GM21723 (cell line): Measurements from ENCODE around the gene DNER.
"Not testable (repeated sequence)": the region's sequence is repeated elsewhere in the genome, so short reads cannot be mapped to it uniquely, and the experiment has no call there.

Source experiments
- ATAC-seq: cut with Tn5 transposase; IDR thresholded peaks from one replicate; pipeline ENCODE4 v1.9.1; 2021; ENCODE audit warnings: mild to moderate bottlenecking, moderate library complexity; ENCODE audit not compliant: unreplicated experiment

DNER gene

DNA sequence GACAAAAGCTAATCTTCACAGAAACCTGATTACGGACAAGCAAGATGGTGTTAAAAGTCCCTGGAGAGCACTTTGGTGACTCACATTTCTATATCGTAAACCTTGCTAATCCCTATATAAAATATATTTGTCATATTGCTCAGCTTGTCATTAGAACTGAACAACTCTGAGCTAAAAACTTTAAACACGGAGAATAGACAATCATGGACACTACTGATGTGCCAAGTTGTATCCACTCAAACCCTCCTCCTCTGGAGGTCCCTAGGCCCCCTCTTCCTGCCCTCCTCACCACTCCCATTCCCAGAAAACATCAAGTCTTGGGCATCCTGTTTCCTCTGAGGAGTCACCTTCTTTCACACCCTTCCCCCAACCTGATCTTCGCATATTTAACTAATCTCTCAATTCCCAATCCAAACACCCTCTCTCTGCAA lies 304.6 kb downstream of the DNER start:
- no peak for ATAC-seq

DNA sequence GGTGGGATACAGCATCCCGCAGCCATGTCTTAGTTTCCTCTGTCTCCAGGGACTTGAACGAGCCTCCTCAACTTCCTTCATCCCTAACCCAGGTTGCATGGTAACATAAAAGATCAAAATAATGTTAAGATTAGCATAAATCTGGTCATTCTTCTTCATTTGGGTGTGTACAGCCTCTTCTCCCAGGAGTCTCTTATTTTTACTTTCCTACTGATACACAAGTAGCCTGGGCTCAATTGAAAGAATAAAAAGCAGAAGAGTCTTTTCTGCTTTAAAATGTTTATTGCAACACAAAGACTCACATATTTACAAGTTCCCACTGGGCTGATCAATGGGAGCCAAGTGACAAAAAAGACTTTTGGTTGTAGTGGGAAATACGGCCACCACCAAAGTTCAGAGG lies 305.4 kb downstream of the DNER start:
- ATAC-seq: no peak

GRCh38 chr2:229408356-229408755 lies 306.0 kb downstream of the DNER start:
- ATAC-seq: no peak

DNA sequence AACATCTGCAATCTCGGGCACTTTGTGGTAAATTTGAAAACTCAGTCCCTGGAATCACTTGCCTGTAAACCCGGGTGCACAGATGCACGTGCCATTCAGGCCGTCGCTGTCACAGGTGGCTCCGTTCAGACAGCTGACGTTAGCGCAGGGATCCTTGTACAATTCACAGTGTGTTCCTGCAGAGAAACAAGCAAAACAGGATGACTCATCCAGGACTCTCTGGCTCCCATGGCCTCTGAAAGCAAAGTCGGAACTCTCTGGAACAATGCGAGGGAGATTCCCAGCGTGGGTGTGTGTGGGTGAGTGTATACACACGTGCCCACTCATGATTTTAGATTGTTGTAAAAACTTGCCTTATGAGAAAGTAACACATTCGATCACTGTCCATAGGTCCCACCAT lies 307.2 kb downstream of the DNER start:
- no peak for ATAC-seq

GRCh38 chr2:229405796-229406195 lies 308.6 kb downstream of the DNER start:
- no peak for ATAC-seq

- ATAC-seq: no peak
These were observed 311.1 kb downstream of the DNER start for GRCh38 chr2:229403296-229403695.

DNA sequence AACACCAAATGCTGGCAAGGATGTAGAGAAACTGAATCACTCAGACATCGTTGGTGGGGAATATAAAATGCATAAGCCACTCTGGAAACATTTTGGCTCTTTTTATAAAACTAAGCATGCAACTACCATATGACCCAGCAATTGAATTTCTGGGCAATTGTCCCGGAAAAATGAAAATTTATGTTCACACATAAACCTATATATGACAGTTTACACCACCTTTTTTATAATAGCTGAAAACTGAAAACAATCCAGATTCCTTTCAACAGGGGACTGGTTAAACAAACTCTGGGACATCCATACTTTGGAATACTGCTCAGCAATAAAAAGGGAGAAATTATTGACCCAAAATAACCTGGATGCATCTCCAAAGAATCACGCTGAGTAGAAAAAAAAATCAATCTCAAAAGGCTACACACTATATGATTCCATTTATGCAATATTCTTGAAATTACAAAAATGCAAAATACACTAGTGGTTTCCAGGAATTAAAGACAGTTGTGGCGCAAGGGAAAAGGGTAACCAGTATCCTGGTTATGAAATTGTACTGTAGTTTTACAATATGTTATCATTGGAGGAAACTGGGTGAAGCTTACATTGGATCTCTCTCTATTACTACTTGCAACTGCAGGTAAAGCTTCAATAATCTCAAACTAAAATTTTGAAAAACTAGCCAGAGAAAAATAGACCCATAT lies 313.0 kb downstream of the DNER start:
- ATAC-seq: no peak

DNA sequence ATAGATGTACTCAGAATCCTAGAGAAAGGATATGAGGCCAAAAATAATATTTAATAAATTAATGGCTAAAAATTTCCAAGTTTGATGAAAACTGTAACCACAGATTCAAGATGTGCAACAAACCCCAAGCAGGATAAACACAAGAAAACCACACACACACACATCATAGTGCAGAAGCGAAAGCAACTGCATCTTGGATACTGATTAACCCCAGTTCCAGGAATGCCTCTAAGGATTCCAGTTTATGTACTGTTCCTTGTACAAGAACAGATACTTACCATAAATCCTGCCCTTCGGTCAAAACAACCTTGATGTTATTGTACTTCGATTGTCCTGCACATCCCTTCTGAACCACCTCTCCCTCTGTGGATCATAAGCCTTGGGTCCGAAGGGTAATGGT lies 320.4 kb downstream of the DNER start:
- ATAC-seq: no peak

DNA sequence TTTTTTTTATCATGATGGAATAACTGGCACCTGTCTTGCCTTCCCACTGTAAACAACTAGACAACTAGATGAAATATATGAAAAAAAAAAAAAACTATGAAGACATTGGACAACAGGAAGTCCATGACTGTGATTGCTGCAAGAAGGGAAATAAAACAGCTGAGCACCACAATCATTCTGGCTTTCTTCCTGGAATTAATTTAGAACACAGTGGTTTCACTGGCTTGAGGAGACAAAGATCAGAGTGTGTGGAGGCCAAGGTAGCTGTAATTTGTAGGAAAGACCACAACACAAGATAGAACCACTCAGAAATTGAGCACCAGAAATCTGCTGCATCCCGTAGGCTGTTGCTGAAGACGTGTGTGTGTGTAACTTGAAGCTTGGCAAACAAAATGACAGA lies 322.2 kb downstream of the DNER start:
- ATAC-seq: no peak

- ATAC-seq: no peak
These were observed 325.6 kb downstream of the DNER start for GRCh38 chr2:229388731-229389130.

DNA sequence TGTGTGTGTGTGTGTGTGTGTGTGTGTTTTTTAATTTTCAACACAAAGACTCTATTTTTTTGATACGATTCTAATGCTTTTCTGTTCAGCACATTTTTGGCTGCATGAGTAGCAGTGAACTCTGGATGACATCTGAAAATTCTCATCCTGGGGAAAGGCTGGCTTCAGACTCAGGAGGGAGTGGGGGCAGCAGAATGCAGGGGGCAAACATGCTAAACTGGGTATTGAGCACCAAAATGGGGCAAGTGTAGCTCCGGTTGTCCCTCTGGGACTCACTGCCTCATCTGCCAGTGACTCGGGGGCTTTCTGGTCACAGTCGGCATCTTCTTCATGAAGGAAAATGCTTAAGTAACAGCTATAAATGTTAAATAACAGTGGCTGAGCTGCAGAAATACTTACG lies 326.5 kb downstream of the DNER start:
- ATAC-seq: no peak

DNA sequence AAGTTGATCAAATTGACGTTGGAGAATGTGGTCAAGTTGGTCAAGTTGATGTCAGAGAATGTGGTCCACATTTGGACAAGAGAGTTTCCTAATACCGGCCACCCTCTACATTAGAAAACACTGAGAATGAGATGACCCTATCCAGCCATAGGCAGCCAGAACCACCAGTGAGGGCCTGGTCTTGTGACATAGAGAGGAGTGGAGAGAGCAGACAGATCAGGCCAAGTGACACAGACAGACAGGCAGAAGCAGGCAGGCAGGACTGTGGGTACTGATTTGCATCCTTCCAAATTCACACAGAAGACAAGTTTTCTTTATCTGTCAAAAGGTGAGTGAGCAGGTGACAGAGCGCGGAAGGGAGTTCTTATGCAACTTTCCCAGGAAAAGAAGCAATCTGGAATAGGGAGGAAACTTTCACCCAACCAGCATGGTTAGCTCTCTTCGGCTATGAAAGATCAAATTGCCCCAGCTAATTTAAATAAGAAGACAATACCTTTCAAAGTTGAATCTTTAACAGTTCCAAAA lies 334.2 kb downstream of the DNER start:
- ATAC-seq: no peak

DNA sequence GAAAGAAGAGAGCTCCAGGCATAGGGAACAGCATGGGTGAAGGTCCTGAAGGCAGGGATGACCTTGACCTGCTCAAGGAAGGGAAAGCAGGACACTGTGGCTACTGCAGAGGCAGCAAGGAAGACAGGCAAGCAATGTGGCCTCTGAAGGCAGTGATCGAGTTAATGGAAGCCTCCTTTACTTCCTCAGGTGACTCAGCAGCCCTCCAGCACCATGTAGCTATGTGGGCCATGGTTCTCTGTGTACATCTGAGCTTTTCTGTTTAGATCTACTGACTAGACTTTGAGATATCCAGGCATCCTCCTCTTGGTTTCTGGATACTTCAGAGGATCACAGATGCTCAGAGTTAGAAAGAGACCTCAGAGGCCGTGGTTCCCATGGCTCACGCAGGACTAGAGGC lies 336.0 kb downstream of the DNER start:
- no peak for ATAC-seq

- no peak for ATAC-seq
These were observed 337.5 kb downstream of the DNER start for GRCh38 chr2:229376866-229377265.

DNA sequence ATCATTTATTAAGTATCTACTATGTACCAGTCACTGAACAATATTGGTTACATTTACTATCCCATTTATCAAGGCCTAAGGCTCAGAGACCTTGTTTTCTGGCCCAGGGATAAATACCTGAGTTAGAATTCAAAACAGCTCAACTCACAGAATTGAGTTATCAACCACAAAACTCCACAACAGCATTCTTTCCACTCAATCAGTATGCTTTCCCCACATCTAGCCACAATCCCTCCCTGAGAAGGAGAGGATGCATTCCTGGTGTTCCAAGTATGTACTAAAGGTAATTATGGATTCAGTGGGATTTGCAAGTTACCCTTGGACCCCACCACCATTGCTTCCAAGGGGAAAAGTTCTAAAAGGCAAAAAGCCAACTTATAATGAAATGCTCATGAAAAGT lies 339.1 kb downstream of the DNER start:
- ATAC-seq: no peak

DNA sequence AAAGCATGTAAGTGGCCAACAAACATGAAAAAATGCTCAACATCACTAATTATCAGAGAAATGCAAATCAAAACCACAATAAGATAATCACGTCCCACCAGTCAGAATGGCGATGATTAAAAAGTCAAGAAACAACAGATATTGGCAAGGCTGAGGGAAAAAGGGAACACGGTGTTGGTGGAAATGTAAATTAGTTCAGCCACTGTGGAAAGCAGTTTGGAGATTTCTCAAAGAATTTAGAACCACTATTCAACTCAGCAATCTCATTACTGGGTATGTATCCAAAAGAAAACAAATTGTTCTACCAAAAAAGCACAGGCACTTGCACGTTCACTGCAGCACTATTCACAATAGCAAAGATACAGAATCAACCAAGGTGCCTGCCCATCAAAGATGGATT lies 341.0 kb downstream of the DNER start:
- not testable (repeated sequence) for ATAC-seq

GRCh38 chr2:229372207-229372606 lies 342.1 kb downstream of the DNER start:
- ATAC-seq: no peak

GRCh38 chr2:229371086-229371485 lies 343.3 kb downstream of the DNER start:
- ATAC-seq: no peak

DNA sequence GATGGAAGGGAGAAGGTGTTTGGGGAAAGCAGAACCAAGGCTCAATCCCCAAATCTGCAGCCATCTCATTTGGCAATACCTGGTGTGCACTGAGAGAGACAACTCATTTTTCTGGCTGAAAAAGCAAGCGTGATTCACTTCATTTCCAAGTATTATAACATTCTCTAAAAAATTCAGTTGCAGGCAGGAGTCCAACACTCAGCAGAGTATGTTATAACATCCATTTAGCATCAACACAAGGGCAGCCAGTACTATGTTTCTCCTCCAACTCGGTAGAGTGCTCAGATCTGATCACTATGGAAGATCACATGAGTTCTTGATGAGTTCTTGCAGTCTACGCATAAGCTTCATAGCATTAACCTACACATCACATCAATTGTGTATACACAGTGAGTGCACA lies 343.8 kb downstream of the DNER start:
- ATAC-seq: no peak

DNA sequence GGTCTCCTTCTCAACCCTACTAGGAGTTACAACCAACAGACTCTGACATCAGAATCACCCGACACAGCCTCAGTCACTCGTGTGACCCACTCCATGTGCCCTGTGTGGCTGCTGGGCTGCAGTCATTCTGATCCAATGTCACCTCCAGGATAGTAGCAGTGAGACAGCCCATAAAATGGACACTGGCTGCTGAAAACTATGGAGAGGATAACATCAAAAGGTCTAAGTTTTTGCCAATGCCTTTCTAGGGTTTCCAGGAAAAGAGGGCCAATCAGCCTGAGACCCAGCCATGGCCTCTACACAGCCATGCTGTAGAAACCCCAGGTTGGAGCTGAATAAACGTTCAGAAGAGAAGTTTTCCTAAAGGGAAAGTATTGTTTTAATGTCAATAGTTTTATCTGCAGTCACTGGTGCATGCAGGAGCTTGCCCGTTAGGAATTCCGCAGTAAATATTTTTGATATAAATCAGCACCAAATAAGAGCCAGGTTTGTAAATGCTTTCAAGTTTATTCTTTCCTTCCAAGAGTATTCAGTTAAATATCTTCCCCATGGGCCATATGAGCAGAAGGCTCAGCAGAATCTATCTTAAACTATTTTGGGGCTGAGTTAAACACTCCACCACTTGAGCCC lies 351.1 kb downstream of the DNER start:
- no peak for ATAC-seq

DNA sequence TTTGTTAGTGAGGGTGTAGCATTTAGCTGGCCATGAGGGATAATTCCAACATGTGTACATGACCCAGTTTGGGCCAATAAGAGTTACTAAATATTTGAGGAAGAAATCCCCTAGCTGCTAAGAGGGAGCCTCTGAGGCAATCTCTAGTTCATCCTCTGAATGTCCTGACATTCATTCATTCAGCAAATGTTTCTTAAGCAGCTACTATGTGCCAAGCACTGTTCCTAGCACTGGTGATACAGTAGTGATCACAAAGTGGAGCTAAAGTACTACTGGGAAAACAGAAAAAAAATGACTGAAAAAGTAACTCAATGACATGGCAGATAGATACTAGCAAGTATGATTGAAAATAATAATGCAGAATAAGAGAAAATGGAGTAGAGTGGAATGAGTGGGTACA lies 363.5 kb downstream of the DNER start:
- no peak for ATAC-seq

GRCh38 chr2:229350117-229350805 lies 364.1 kb downstream of the DNER start:
- no peak for ATAC-seq
